ENCODE results near the gene EHMT1. TPM values are rescaled to one million over a fixed set of nuclear protein-coding genes. Genes with fewer than 3 reads are reported as not detected.
A peak's percentile ranks its signal among the peaks of the same experiment; 100 is the strongest.

Gene EHMT1
- polyA plus RNA-seq, 3 donors, result 10.1 to 46.5 (median 15.0) TPM

GRCh38 chr9:137807721-137808703, 189.2 kb downstream of the EHMT1 start:
- H3K27me3 Mint-ChIP-seq (ENCODE audit: low read depth in 3 of 3), result peaks cover 0 to 2% (median 0%) of the 10 kb centered on the region in 3 donors
- Histone ChIP-seq H3K27me3 (ENCODE audit: control insufficient read depth in 2 of 2, insufficient read depth in 2 of 2, low read length in 2 of 2) (no peaks in the 10 kb centered on the region), H3K9me3 (replicated peaks in 1 of 2; ENCODE audit: control insufficient read depth in 1 of 2, insufficient read depth in 1 of 2, low read length in 2 of 2) (no peaks in the 10 kb centered on the region), H3K9ac (ENCODE audit: insufficient read depth, low read length, poor library complexity, severe bottlenecking) (no peak overlapping the region), H4K20me1 (ENCODE audit: insufficient read depth, low read length) (no peaks in the 10 kb centered on the region), H3K4me3 (replicated peaks in 1 of 3; ENCODE audit: low read depth in 2 of 3, low read length in 3 of 3) (no peak overlapping the region), H3K79me2 (ENCODE audit: insufficient read depth, low read length) (no peaks in the 10 kb centered on the region), H3K4me2 (replicated peaks; ENCODE audit: extremely low read depth, low read length, poor library complexity, severe bottlenecking) (no peak overlapping the region), H3K4me1 (ENCODE audit: control insufficient read depth in 1 of 2, insufficient read depth in 2 of 2, low read length in 2 of 2) (no peaks in the 10 kb centered on the region), H2AFZ (ENCODE audit: insufficient read depth, low read depth, low read length, poor library complexity, severe bottlenecking) (no peak overlapping the region), H3K36me3 (replicated peaks in 1 of 2; ENCODE audit: control insufficient read depth in 1 of 2, insufficient read depth in 2 of 2, low read length in 2 of 2) (peaks cover 35 to 71% of the 10 kb centered on the region in 2 donors), H3K27ac (ENCODE audit: low read depth in 1 of 2, low read length in 2 of 2) (no peak overlapping the region)
- intact Hi-C loops (cut with micrococcal nuclease), result no loop called here
- peaks cover 0 to 3% (median 0%) of the 10 kb centered on the region in 7 donors for H3K9me3 Mint-ChIP-seq
- WGBS (ENCODE audit: insufficient coverage), result 85% methylated on average over 18 of the region's 22 CpGs
- H3K36me3 Mint-ChIP-seq, result peaks cover 60 to 72% of the 10 kb centered on the region in 2 donors
- no peak overlapping the region for H3K4me3 Mint-ChIP-seq
- DNase-seq, result no peak
- no peak for TF ChIP-seq CTCF (IDR thresholded peaks at IDR 0.05)
- peak overlapping the region in 3 of 7 donors; percentile 1 to 35 (median 20) for H3K27ac Mint-ChIP-seq
- peaks cover 2% of the 10 kb centered on the region for H3K4me1 Mint-ChIP-seq

- Mint-ChIP-seq H3K27ac (peak overlapping the region in 3 of 7 donors; percentile 1 to 60 (median 59)), H3K36me3 (peaks cover 56 to 71% of the 10 kb centered on the region in 2 donors)
Measured at GRCh38 chr9:137809040-137809576, 190.3 kb downstream of the EHMT1 start.

More at GRCh38 chr9:137809040-137809576, 190.3 kb downstream of the EHMT1 start:
- Histone ChIP-seq H2AFZ (ENCODE audit: insufficient read depth, low read depth, low read length, poor library complexity, severe bottlenecking) (no peak overlapping the region), H3K79me2 (ENCODE audit: insufficient read depth, low read length) (no peaks in the 10 kb centered on the region), H3K27ac (ENCODE audit: low read depth in 1 of 2, low read length in 2 of 2) (no peak overlapping the region), H3K4me2 (replicated peaks; ENCODE audit: extremely low read depth, low read length, poor library complexity, severe bottlenecking) (no peak overlapping the region), H3K9me3 (replicated peaks in 1 of 2; ENCODE audit: control insufficient read depth in 1 of 2, insufficient read depth in 1 of 2, low read length in 2 of 2) (no peaks in the 10 kb centered on the region), H3K9ac (ENCODE audit: insufficient read depth, low read length, poor library complexity, severe bottlenecking) (no peak overlapping the region), H3K36me3 (replicated peaks in 1 of 2; ENCODE audit: control insufficient read depth in 1 of 2, insufficient read depth in 2 of 2, low read length in 2 of 2) (peaks cover 37 to 70% of the 10 kb centered on the region in 2 donors), H3K4me1 (ENCODE audit: control insufficient read depth in 1 of 2, insufficient read depth in 2 of 2, low read length in 2 of 2) (no peaks in the 10 kb centered on the region), H3K4me3 (replicated peaks in 1 of 3; ENCODE audit: low read depth in 2 of 3, low read length in 3 of 3) (no peak overlapping the region), H3K27me3 (ENCODE audit: control insufficient read depth in 2 of 2, insufficient read depth in 2 of 2, low read length in 2 of 2) (no peaks in the 10 kb centered on the region), H4K20me1 (ENCODE audit: insufficient read depth, low read length) (no peaks in the 10 kb centered on the region)
- intact Hi-C loops (cut with micrococcal nuclease), result no loop called here
- H3K4me3 Mint-ChIP-seq, result no peak overlapping the region
- WGBS (ENCODE audit: insufficient coverage), result 62% methylated on average over 22 of the region's 23 CpGs
- TF ChIP-seq CTCF (IDR thresholded peaks at IDR 0.05), result no peak
- peaks cover 2% of the 10 kb centered on the region for H3K4me1 Mint-ChIP-seq
- peaks cover 0 to 2% (median 0%) of the 10 kb centered on the region in 3 donors for H3K27me3 Mint-ChIP-seq (ENCODE audit: low read depth in 3 of 3)
- DNase-seq, result no peak
- peaks cover 0 to under 1% (median 0%) of the 10 kb centered on the region in 7 donors for H3K9me3 Mint-ChIP-seq
